Hindlimb muscle (tissue), 1 donor: ENCODE results near the gene NEURL4. TPM values are rescaled to one million over a fixed set of nuclear protein-coding genes. Genes with fewer than 3 reads are reported as not detected.
A peak's percentile ranks its signal among the peaks of the same experiment; 100 is the strongest.

Source experiments
- DNase-seq: peaks from one replicate; pipeline ENCODE4 v3.0.0-alpha.2; 2013
- polyA plus RNA-seq: library from polyadenylated mRNA; unstranded; fragments of 120-200 nt; gene quantifications from one replicate; pipeline ENCODE4 v1.2.1, GENCODE V29; 2013; ENCODE audit not compliant: insufficient read length

Gene NEURL4
- polyA plus RNA-seq, 1 donor: 23.9 TPM

DNA sequence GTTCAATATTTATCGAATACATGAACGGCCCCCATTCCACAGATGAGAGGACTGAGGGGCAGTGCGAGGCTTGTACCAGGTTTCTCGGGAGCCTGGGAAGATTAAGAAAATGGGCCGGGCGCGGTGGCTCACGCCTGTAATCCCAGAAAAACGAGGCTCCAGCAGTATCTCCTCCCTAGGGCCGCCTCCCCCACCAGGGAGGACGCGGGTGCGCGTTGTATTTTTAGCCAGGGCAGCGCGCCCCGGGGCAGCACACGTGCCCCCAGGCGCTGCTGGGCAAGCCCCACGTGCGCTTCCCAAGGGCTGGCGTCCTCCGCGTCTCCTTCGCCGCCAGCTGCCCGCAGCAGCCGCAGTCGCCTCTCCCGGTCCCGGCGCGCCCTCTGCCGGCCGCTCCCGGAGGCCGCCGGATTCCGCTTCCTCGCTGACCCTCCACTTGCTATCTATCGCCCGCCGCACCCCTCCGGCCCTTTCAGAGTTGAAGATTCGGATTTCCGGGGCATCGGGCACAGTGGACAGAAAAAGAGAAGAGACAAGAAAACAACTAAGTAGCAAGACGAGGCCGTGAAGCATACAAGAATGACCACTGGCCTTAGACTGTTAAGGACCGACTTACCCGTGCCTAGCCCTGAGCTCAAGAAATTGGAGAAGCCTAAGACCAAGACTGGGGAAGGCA is 32.8 kb downstream of the NEURL4 start:
- DNase-seq: peak; percentile 84

DNA sequence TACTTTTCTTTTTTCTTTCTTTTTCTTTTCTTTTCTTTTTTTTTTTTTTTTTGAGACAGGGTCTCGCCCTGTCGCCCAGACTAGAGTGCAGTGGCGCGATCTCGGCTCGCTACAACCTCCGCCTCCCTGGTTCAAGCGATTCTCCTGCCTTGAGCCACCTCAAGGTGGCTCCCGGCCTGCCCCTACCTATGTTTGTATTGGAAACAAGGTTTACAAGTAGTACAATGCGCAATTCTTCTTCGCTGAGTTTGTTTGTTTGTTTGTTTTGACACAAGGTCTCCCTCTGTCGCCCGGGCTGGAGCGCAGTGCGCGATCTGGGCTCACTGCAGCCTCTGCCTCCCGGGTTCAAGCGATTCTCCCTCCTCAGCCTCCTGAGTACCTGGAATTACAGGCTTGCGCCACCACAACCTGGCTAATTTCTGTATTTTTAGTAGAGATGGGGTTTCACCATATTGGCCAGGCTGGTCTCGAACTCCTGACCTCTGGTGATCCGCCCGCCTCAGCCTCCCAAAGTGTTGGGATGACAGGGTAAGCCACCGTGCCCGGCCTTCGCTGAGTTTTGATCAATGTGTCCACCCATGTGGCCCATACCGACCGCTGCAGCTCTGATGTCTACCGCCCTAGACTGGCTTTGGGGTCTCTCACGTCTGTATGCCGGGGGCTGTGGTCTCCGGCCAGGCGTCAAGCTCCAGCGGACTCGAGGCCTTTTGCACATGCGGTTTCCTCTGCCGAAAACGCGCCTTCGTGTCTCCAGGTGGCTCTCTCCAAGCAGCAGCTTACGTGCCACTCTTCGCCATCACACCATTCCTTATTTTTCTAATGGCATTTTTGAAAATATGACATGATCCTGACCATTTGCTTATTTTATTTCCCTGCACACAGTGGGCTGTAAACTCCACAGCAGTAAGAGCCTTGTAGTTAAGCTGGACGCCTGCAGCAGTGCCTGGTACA is 33.6 kb downstream of the NEURL4 start:
- DNase-seq: no peak

GRCh38 chr17:7294614-7295153 is 34.5 kb downstream of the NEURL4 start, which contains the start of gene YBX2:
Gene YBX2, minus strand, starts transcription at chr17:7294639. Its CDS starts 139 bp downstream, at chr17:7294500.
- peak; percentile 45 for DNase-seq

DNA sequence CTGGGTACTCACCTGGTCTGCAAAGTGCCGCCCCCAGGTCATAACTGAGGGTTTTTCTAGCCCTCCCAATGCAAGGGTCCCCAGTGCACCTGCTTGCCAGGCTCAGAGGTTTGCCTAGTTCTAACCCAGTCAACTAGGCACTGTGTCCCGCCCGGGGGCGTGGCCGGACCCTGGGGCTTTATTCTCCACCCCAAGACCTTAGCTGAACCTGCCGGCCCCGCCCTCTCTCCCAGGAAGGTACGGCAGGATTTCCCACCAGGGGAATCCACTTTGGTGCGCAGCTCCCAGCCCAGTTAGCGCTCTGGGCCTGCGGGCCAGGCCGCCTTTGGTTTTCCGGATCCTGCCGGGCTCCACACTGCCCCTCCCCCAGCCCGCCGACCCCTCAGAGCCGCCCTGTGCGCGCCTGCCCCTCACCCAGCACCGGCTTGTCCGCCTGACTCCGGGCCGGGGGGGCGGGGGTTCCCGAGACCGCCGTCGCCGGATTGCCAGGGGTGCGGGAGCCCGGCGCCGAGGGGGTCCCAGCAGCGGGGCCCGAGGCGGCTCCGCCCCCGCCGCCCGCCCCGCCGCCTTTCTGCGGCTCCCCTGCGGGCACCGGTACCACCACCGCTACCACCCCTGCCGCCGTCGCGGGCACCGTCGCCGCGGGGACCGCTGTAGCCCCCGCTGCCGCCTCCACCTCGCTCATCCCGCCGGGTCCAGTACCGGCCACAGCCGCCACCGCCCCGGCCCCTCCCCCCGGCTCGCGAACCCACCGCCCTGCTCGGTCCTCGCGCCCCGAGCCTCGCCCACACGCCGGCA is 35.1 kb downstream of the NEURL4 start:
- DNase-seq: no peak

GRCh38 chr17:7293159-7293558 is 36.0 kb downstream of the NEURL4 start:
- DNase-seq: no peak

GRCh38 chr17:7292729-7293128 is 36.4 kb downstream of the NEURL4 start:
- no peak for DNase-seq

DNA sequence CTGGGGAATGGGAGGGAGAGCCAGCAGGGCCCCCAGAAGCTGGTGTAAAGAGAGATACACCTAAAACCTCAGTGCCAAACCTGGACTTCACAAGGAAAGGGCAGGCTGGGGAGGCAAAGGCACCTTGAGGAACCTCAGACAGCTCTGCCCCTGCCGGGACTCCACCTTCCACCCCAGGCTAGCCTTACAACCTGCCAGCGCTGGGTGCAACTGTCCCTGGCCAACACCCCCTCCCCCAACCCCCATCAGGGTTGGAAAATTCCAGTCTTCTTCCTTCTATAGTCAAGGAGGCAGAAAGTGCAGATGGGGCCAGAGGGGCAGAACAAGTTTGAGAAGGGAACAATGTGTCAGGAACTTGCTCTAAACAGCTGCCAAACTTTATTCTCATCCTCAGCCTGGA is 36.9 kb downstream of the NEURL4 start:
- DNase-seq: no peak

DNA sequence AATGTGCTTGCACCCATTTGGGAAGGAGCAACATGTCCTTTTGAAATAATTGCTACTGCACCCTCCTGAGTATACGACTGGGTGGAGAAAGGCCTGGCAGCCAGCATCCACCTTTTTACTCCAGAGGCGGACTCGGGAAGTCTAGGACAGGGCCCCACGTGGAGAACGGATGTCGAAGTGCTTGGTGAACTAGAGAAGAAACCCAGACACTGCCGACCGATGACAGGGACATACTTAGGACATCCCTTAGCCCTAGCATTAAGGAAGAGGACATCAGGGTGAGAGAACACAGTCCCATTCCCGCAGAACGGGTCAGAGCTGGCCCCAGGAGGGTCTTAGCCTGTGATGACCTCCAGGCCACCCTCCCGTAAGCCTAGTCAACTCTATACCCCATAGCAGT is 38.5 kb downstream of the NEURL4 start:
- DNase-seq: no peak

DNA sequence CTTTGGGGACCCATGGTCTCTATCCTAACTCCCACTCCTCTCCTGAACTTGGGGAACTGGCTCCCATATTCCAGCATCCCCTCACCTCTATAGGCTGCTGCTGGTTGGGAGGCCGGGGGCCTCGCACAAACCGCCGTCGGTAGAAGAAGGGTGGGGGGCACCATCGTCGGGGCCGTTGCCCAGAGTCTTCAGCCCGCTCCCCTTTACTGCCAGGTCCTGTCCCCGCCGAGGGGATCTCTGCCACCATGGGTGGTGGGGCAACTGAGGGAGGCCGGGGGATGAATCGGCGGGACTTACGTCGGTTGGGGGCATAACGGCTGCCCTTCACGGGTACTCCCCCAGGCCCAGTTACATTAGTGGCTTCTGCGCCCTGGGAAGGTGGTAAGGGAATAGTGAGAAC is 39.0 kb downstream of the NEURL4 start:
- DNase-seq: no peak

DNA sequence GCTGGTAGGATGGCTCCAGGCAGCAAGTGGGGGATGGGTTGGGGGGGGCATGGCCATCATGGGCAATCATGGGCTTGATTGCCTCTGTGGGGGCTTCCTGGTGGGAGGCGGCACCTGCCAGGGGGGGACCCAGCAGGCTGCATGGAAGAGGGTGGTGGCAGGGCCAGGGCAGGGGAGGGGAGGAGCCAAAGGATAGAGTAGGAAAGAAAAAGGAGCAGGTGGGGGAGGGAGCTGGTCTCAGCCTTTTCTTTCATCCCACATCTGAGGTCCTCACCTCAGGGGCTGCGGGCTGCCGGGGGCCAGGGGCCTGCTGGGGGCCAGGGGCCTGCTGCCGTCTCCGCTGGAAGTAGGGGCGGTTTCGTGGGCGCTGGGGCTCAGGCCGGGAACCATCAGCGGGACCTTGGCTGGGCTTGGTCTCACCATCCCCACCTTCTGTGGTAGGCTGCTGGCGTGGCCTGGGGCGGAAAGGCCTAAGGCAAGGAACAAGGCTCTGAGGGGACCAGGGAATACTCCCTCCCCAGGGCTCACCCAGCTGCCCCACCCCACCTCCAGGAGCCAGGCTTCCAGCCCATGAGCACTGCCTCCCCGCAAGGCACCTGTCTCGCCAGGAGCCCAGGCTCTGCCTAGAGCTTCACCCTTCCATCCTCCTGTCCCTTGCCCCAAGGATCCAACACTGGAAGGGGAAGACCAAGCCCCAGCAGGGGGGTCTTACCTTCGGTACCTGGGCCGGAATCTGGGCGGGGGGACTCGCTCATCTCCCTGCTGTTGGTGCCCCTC is 39.7 kb downstream of the NEURL4 start:
- DNase-seq: no peak

GRCh38 chr17:7285679-7286078 is 43.5 kb downstream of the NEURL4 start:
- DNase-seq: no peak

DNA sequence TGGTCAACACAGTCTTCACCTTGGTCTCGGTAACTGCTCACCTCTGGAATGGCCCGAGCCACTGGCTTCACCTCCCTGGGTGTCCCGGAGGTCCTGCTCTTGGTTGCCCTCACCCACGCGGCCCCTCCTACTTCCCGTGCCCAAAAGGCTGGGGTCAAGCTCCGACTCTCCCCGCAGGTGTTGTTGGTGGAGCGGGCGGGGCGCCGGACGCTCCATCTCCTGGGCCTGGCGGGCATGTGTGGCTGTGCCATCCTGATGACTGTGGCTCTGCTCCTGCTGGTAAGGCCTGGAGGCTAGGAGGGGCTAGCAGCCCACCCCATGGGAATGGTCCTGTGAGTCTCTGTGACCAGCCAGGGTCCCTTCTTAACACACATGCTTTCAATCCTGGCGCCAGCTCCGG is 44.2 kb downstream of the NEURL4 start:
- no peak for DNase-seq

- no peak for DNase-seq
Observed at GRCh38 chr17:7283471-7284216, 45.5 kb downstream of the NEURL4 start.

DNA sequence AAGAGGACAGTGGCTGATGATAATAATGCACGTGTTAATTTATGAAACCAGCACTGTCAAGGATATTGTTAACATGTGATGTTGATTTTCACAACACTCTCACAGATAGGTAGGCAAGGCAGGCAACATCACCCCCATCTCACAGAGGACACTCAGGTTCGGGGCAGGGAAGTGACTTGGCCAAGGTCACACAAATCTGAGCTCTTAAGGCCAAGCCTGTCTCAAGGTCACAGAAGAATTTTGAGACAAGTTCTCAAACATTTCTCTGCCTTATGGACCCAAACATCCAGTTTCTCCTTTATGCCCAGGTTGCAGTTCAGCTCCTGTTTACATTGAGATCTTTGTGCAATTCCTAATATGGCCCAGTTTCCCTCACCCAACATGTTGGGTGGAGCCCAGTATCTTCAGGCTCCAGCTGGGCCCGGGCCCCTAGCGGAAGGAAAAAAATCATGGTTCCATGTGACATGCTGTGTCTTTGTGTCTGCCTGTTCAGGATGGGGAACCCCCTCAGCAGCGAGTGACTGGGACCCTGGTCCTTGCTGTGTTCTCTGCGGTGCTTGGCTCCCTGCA is 46.3 kb downstream of the NEURL4 start:
- DNase-seq: no peak

DNA sequence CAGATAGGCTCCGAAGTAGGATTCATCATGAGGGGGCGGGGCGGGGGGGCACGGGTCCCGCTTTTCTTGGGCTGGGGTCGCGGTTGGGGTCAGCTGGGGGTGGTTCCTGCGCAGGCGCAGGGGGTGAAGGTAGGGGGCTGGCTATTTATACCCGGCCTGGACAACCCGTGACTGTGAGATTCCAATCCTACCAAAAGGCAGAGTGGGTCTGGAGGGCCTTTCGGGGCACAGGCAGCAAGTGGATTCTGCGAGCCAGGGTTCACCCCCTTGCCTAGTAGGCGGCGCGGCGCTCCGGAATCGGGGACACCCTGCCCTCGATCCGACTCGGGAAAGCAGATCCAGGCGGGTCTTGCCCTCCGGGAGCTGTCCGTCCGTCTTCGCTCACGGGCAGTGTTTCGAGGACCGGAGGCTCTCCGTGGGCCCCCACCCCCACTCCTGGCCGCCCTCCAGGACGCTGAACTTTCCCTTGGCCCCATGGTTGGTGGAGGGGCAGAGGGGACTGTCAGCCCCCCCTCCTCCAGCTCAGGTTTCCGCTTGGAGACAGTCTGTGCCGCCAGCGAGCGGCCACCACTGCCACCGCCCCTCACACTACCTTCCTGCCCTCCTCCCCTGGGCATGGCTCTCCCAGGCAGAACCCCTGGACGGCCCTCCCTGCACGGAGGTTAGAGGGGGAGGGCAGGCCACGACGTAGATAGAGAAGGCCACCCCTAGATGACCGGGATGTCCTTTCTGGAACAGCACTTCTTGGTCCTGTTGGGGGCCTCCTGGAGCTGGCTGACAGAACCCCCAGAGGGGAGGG is 47.0 kb downstream of the NEURL4 start:
- peak; percentile 34 for DNase-seq

DNA sequence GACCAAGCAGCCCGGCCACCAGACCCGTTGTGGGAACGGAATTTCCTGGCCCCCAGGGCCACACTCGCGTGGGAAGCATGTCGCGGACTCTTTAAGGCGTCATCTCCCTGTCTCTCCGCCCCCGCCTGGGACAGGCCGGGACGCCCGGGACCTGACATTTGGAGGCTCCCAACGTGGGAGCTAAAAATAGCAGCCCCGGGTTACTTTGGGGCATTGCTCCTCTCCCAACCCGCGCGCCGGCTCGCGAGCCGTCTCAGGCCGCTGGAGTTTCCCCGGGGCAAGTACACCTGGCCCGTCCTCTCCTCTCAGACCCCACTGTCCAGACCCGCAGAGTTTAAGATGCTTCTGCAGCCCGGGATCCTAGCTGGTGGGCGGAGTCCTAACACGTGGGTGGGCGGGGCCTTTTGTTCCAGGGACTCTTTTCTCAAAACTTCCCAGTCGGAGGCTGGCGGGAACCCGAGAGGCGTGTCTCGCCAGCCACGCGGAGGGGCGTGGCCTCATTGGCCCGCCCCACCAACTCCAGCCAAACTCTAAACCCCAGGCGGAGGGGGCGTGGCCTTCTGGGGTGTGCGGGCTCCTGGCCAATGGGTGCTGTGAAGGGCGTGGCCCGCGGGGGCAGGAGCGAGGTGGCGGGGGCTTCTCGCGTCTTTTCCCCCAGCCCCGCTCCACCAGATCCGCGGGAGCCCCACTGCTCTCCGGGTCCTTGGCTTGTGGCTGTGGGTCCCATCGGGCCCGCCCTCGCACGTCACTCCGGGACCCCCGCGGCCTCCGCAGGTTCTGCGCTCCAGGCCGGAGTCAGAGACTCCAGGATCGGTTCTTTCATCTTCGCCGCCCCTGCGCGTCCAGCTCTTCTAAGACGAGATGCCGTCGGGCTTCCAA is 47.8 kb downstream of the NEURL4 start, which contains the start of gene SLC2A4:
TSS of gene SLC2A4 (plus strand) at position 645 of the 879 bp plus-strand sequence. CDS start at position 862, 217 bp downstream.
- DNase-seq: peak; percentile 87

- DNase-seq: peak; percentile 81
Observed at GRCh38 chr17:7280519-7281073, 48.5 kb downstream of the NEURL4 start.

- DNase-seq: no peak
Observed at GRCh38 chr17:7279448-7279847, 49.7 kb downstream of the NEURL4 start.
